Stimulated activated CD4-positive, alpha-beta T cell treated with anti-CD3 and anti-CD28 coated beads, Interleukin-4, amount 100 ng/mL, for 1 hour (primary cell): Measurements from ENCODE around the gene ACP7.
A peak's percentile ranks its signal among the peaks of the same experiment; 100 is the strongest.
"Not testable (repeated sequence)": the region's sequence is repeated elsewhere in the genome, so short reads cannot be mapped to it uniquely, and the experiment has no call there.

Experiments
- DNase-seq: peaks from one replicate; pipeline ENCODE4 v3.0.0-alpha.2; 2020

The ACP7 gene

GRCh38 chr19:39083983-39084731 is at the start of gene ACP7:
ACP7 (plus strand) TSS chr19:39084368; CDS start chr19:39085270, 902 bp downstream.
- DNase-seq, result peak; percentile 19

- no peak for DNase-seq
Measured at GRCh38 chr19:39036581-39036980, 47.6 kb upstream of the ACP7 start.

GRCh38 chr19:39037194-39037593 is 47.0 kb upstream of the ACP7 start:
- DNase-seq, result no peak

- DNase-seq, result no peak
Measured at GRCh38 chr19:39038098-39038497, 46.1 kb upstream of the ACP7 start.

GRCh38 chr19:39045506-39045905 is 38.7 kb upstream of the ACP7 start:
- DNase-seq, result no peak

- DNase-seq, result no peak
Measured at GRCh38 chr19:39046037-39046821, 37.9 kb upstream of the ACP7 start.

- no peak for DNase-seq
Measured at GRCh38 chr19:39047073-39047472, 37.1 kb upstream of the ACP7 start.

GRCh38 chr19:39052243-39052746 is 31.9 kb upstream of the ACP7 start:
- DNase-seq, result peak; percentile 71

GRCh38 chr19:39052846-39053245 is 31.3 kb upstream of the ACP7 start:
- no peak for DNase-seq

- DNase-seq, result no peak
Measured at GRCh38 chr19:39053276-39054090, 30.7 kb upstream of the ACP7 start.

- no peak for DNase-seq
Measured at GRCh38 chr19:39054091-39054470, 30.1 kb upstream of the ACP7 start.

GRCh38 chr19:39057615-39058014 is 26.6 kb upstream of the ACP7 start:
- DNase-seq, result no peak

- DNase-seq, result no peak
Measured at GRCh38 chr19:39059302-39059701, 24.9 kb upstream of the ACP7 start.

- DNase-seq, result no peak
Measured at GRCh38 chr19:39060171-39060570, 24.0 kb upstream of the ACP7 start.

GRCh38 chr19:39064405-39064804 is 19.8 kb upstream of the ACP7 start:
- DNase-seq, result no peak

- DNase-seq, result no peak
Measured at GRCh38 chr19:39065928-39066327, 18.2 kb upstream of the ACP7 start.

- no peak for DNase-seq
Measured at GRCh38 chr19:39067104-39067503, 17.1 kb upstream of the ACP7 start.

- not testable (repeated sequence) for DNase-seq
Measured at GRCh38 chr19:39068259-39068658, 15.9 kb upstream of the ACP7 start.

- no peak for DNase-seq
Measured at GRCh38 chr19:39070888-39071287, 13.3 kb upstream of the ACP7 start.

- no peak for DNase-seq
Measured at GRCh38 chr19:39074205-39074692, 9.9 kb upstream of the ACP7 start.

GRCh38 chr19:39074942-39075341 is 9.2 kb upstream of the ACP7 start:
- no peak for DNase-seq

GRCh38 chr19:39077323-39077722 is 6.8 kb upstream of the ACP7 start:
- no peak for DNase-seq
